GM12874 (cell line): ENCODE measurements around the gene EPS8L2.

Source experiments
- CTCF ChIP-seq: IDR thresholded peaks from 2 replicates; pipeline ENCODE4 v1.5.1; 2011; ENCODE audit warnings: low read depth, mild to moderate bottlenecking, control low read depth, low read length, moderate library complexity; ENCODE audit not compliant: insufficient read depth

EPS8L2 gene

GRCh38 chr11:721247-721740, 15.3 kb downstream of the EPS8L2 start:
- TF ChIP-seq CTCF, result no peak

GRCh38 chr11:721741-722345, 15.8 kb downstream of the EPS8L2 start:
- TF ChIP-seq CTCF, result no peak

GRCh38 chr11:722346-722811, 16.3 kb downstream of the EPS8L2 start:
- no peak for TF ChIP-seq CTCF

- peak; percentile 45; the same call in 1 of the 2 replicates for TF ChIP-seq CTCF
Observed at GRCh38 chr11:723120-723883, 17.3 kb downstream of the EPS8L2 start.

GRCh38 chr11:724049-724777, 18.2 kb downstream of the EPS8L2 start:
- no peak for TF ChIP-seq CTCF

- TF ChIP-seq CTCF, result no peak
Observed at GRCh38 chr11:724778-725386, 18.9 kb downstream of the EPS8L2 start.
